Body of pancreas (tissue), 4 donors: ENCODE results near the gene NARF.

Source experiments
- CTCF ChIP-seq, 7 experiments: fragments of 450-650 bp in 4 of 7; fragments of 200-600 bp in 3 of 7; sonication (generic) in 3 of 7; IDR thresholded peaks; one replicate each; pipeline ENCODE4 v1.5.1; 2016 to 2019; ENCODE audit warnings: antibody characterized with exemption in 7 of 7
- POLR2A ChIP-seq, 3 donors: fragments of 450-650 bp; IDR thresholded peaks; one replicate each; pipeline ENCODE4 v1.6.1; 2016; ENCODE audit warnings: antibody characterized with exemption in 3 of 3, mild to moderate bottlenecking in 2 of 3

- TF ChIP-seq CTCF (IDR thresholded peaks at IDR 0.05) (no peak), POLR2A (IDR thresholded peaks at IDR 0.05) (no peak)
Measured at GRCh38 chr17:82534401-82534812, 75.9 kb downstream of the NARF start.
